ENCODE results near the gene HMX1.

The HMX1 gene

GRCh38 chr4:8817096-8817812, 54.4 kb downstream of the HMX1 start:
- H3K4me1 Mint-ChIP-seq = no peaks in the 10 kb centered on the region
- H3K27ac Mint-ChIP-seq = no peak overlapping the region
- H3K4me3 Mint-ChIP-seq = no peak overlapping the region
- no peak for DNase-seq (ENCODE audit: low spot score in 2 of 2)
- ATAC-seq (ENCODE audit: low read depth) = no peak
- H3K27me3 Mint-ChIP-seq = peaks cover 9% of the 10 kb centered on the region
- H3K36me3 Mint-ChIP-seq = no peaks in the 10 kb centered on the region
- no peaks in the 10 kb centered on the region for H3K9me3 Mint-ChIP-seq
